ENCODE data around the gene GSDME. TPM values are rescaled to one million over a fixed set of nuclear protein-coding genes. Genes with fewer than 3 reads are reported as not detected.

GSDME gene
- total RNA-seq, 1 experiment from 2014 or later: 4.5 TPM

DNA sequence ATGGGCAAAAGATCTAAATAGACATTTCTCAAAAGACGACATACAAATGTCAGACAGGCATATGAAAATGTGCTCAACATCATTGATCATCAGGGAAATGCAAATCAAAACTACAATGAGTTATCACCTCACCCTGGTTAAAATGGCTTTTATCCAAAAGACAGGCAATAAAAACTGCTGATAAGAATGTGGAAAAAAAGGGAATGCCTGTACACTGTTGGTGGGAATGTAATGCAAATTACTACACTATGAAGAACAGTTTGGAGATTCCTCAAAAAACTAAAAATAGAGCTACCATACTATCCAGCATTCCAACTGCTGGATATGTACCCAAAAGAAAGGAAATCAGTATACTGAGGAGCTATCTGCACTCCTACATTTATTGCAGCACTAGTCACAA is 18.0 kb downstream of the GSDME start:
- intact Hi-C loops (cut with micrococcal nuclease; ENCODE audit: unreplicated experiment): no loop called here

DNA sequence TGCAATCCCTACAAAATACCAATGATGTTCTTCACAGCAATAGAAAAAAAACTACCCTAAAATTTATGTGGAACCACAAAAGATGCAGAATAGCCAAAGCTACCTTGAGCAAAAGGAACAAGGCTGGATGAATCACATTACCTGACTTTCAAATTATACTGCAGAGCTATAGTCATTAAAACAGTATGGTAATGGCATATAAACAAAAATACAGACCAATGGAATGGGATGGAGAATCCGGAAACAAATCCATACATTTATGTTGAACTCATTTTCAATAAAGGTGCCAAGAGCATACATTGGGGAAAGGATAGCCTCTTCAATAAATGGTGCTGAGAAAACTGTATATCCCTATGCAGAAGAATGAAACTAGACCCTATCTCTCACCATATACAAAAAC is 18.7 kb downstream of the GSDME start:
- Histone ChIP-seq H3K36me3 (ENCODE audit: control insufficient read depth, insufficient read depth, low read length) (no peaks in the 10 kb centered on the region), H3K27me3 (ENCODE audit: control insufficient read depth, insufficient read depth, low read length) (no peaks in the 10 kb centered on the region), H3K4me1 (ENCODE audit: control insufficient read depth, insufficient read depth, low read length) (no peaks in the 10 kb centered on the region), H3K4me3 (ENCODE audit: low read depth in 2 of 2, low read length in 2 of 2) (no peak overlapping the region), H3K27ac (ENCODE audit: low read length) (no peak overlapping the region), H3K9me3 (ENCODE audit: control insufficient read depth, insufficient read depth, low read depth, low read length) (no peaks in the 10 kb centered on the region)
- ATAC-seq: no peak
- ChIA-PET POLR2A (no interaction called here), CTCF (no interaction called here)
- in situ Hi-C loops (cut with HindIII; ENCODE audit: low pct_unique_long_range_greater_than_20kb, low sequenced_read_pairs): no loop called here
- BruUV-seq (replicated peaks): no TSS peak
- TF ChIP-seq SIN3A (IDR thresholded peaks at IDR 0.05; ENCODE audit: borderline replicate concordance, insufficient read depth, low read depth, low read length) (no peak), POLR2AphosphoS5 (IDR thresholded peaks at IDR 0.05; ENCODE audit: low read depth, low read length) (no peak), TCF7L2 (IDR thresholded peaks at IDR 0.05; ENCODE audit: low read depth, low read length) (no peak)
- TF ChIP-seq, protein P1, sequence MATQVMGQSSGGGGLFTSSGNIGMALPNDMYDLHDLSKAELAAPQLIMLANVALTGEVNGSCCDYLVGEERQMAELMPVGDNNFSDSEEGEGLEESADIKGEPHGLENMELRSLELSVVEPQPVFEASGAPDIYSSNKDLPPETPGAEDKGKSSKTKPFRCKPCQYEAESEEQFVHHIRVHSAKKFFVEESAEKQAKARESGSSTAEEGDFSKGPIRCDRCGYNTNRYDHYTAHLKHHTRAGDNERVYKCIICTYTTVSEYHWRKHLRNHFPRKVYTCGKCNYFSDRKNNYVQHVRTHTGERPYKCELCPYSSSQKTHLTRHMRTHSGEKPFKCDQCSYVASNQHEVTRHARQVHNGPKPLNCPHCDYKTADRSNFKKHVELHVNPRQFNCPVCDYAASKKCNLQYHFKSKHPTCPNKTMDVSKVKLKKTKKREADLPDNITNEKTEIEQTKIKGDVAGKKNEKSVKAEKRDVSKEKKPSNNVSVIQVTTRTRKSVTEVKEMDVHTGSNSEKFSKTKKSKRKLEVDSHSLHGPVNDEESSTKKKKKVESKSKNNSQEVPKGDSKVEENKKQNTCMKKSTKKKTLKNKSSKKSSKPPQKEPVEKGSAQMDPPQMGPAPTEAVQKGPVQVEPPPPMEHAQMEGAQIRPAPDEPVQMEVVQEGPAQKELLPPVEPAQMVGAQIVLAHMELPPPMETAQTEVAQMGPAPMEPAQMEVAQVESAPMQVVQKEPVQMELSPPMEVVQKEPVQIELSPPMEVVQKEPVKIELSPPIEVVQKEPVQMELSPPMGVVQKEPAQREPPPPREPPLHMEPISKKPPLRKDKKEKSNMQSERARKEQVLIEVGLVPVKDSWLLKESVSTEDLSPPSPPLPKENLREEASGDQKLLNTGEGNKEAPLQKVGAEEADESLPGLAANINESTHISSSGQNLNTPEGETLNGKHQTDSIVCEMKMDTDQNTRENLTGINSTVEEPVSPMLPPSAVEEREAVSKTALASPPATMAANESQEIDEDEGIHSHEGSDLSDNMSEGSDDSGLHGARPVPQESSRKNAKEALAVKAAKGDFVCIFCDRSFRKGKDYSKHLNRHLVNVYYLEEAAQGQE (IDR thresholded peaks at IDR 0.05; ENCODE audit: insufficient read depth in 1 of 2, low read depth in 2 of 2, low read length in 1 of 2): no peak
- TF ChIP-seq, protein P2, sequence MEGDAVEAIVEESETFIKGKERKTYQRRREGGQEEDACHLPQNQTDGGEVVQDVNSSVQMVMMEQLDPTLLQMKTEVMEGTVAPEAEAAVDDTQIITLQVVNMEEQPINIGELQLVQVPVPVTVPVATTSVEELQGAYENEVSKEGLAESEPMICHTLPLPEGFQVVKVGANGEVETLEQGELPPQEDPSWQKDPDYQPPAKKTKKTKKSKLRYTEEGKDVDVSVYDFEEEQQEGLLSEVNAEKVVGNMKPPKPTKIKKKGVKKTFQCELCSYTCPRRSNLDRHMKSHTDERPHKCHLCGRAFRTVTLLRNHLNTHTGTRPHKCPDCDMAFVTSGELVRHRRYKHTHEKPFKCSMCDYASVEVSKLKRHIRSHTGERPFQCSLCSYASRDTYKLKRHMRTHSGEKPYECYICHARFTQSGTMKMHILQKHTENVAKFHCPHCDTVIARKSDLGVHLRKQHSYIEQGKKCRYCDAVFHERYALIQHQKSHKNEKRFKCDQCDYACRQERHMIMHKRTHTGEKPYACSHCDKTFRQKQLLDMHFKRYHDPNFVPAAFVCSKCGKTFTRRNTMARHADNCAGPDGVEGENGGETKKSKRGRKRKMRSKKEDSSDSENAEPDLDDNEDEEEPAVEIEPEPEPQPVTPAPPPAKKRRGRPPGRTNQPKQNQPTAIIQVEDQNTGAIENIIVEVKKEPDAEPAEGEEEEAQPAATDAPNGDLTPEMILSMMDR (IDR thresholded peaks at IDR 0.05): no peak
- intact Hi-C loops (cut with micrococcal nuclease; ENCODE audit: unreplicated experiment): no loop called here
- no peak for DNase-seq (ENCODE audit: low read depth, low spot score)

More for the DNA sequence above, 18.0 kb downstream of the GSDME start:
- ChIA-PET POLR2A (no interaction called here), CTCF (no interaction called here)
- no TSS peak for BruUV-seq (replicated peaks)
- Histone ChIP-seq H3K9me3 (ENCODE audit: control insufficient read depth, insufficient read depth, low read depth, low read length) (no peaks in the 10 kb centered on the region), H3K4me3 (ENCODE audit: low read depth in 2 of 2, low read length in 2 of 2) (no peak overlapping the region), H3K4me1 (ENCODE audit: control insufficient read depth, insufficient read depth, low read length) (no peaks in the 10 kb centered on the region), H3K36me3 (ENCODE audit: control insufficient read depth, insufficient read depth, low read length) (no peaks in the 10 kb centered on the region), H3K27ac (ENCODE audit: low read length) (no peak overlapping the region), H3K27me3 (ENCODE audit: control insufficient read depth, insufficient read depth, low read length) (no peaks in the 10 kb centered on the region)
- in situ Hi-C loops (cut with HindIII; ENCODE audit: low pct_unique_long_range_greater_than_20kb, low sequenced_read_pairs): no loop called here
- TF ChIP-seq, protein P2 (IDR thresholded peaks at IDR 0.05): no peak
- TF ChIP-seq POLR2AphosphoS5 (IDR thresholded peaks at IDR 0.05; ENCODE audit: low read depth, low read length) (no peak), TCF7L2 (IDR thresholded peaks at IDR 0.05; ENCODE audit: low read depth, low read length) (no peak), SIN3A (IDR thresholded peaks at IDR 0.05; ENCODE audit: borderline replicate concordance, insufficient read depth, low read depth, low read length) (no peak)
- TF ChIP-seq, protein P1 (IDR thresholded peaks at IDR 0.05; ENCODE audit: insufficient read depth in 1 of 2, low read depth in 2 of 2, low read length in 1 of 2): no peak
- no peak for DNase-seq (ENCODE audit: low read depth, low spot score)
- no peak for ATAC-seq
